SH-SY5Y (cell line): ENCODE measurements around the gene ACTRT2.

Source experiments
- GATA2 ChIP-seq: IDR thresholded peaks from 2 replicates; pipeline ENCODE4 v1.6.1; 2011; ENCODE audit warnings: mild to moderate bottlenecking, low read depth, low read length
- GATA3 ChIP-seq: IDR thresholded peaks from 2 replicates; pipeline ENCODE4 v1.6.1; 2011; ENCODE audit warnings: low read depth, mild to moderate bottlenecking, low read length, moderate library complexity

DNA sequence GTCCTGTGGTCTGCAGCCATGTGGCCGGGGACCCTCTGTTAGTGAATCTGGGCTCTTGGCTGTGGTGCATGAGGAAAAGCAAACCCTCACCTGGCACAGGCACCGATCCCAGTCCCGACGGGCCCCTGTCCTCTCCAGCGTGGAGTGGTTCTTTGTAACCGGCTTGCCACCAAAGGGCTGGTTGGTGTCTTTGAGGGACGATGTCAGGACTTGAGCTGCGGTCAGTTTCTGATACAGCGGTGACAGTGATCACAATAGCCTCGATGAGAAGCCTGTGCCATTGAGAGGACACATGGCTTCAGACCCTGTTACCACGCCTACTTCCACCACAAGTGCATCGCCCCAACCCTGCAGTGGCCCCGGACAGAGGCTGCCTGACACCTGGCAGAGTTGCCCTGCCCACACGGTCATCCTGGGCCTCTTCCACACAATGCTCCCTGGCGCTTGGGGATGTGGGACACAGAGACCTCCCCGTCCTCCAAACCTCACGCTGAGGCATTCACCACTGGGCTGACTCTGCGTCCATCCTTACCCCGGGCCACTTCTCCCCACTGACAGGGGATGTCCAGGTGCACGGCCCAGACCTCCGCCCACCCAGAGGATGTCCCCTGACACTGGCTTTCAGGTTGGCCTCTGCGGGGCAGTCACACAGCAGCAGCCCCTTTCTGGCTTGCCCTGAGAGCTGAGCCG, 18.8 kb upstream of the ACTRT2 start:
- TF ChIP-seq GATA2, result no peak
- no peak for TF ChIP-seq GATA3
